GM18870 (cell line): ENCODE data around the gene PCDH10.

Source experiments
- ATAC-seq: cut with Tn5 transposase; IDR thresholded peaks from one replicate; pipeline ENCODE4 v1.9.1; 2021; ENCODE audit warnings: moderate library complexity; ENCODE audit not compliant: unreplicated experiment

Gene PCDH10, protein sequence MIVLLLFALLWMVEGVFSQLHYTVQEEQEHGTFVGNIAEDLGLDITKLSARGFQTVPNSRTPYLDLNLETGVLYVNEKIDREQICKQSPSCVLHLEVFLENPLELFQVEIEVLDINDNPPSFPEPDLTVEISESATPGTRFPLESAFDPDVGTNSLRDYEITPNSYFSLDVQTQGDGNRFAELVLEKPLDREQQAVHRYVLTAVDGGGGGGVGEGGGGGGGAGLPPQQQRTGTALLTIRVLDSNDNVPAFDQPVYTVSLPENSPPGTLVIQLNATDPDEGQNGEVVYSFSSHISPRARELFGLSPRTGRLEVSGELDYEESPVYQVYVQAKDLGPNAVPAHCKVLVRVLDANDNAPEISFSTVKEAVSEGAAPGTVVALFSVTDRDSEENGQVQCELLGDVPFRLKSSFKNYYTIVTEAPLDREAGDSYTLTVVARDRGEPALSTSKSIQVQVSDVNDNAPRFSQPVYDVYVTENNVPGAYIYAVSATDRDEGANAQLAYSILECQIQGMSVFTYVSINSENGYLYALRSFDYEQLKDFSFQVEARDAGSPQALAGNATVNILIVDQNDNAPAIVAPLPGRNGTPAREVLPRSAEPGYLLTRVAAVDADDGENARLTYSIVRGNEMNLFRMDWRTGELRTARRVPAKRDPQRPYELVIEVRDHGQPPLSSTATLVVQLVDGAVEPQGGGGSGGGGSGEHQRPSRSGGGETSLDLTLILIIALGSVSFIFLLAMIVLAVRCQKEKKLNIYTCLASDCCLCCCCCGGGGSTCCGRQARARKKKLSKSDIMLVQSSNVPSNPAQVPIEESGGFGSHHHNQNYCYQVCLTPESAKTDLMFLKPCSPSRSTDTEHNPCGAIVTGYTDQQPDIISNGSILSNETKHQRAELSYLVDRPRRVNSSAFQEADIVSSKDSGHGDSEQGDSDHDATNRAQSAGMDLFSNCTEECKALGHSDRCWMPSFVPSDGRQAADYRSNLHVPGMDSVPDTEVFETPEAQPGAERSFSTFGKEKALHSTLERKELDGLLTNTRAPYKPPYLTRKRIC

DNA sequence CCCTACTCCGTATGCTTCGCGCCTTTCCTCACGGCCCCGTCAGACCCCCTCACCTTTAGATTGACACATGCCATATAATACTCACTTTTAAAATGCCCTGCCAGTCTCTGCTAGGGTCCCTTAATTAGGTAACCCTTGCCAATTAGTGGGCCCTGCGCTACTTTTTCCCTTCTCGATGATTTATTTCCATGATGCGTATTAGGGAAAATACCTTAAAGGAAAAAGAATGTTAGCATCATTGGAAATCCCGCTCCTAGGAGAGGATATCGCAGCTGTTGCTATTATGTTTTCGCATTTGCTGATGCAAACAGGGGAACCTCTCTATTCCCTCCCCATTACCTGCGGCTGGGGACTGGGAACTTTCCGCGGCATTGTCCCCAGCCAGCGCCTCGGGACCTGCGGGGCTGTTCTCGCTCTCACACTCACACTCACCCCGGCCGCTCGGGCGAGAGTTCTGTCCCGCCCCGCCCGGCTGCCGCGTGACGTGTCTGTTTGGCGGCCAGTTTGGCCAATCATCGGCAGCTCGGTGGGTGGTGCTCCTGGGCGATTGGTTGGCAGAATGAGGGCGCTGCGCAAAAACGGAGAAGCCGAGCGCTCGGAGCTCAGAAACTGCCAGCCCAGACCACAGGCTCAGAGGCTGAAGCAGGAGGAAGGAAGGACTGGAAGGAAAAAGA, at the start of gene PCDH10:
TSS of gene PCDH10 (plus strand) at position 605 of the 674 bp plus-strand sequence. CDS start 847 bp downstream, outside the sequence.
- ATAC-seq = peak; percentile 62

- no peak for ATAC-seq
Observed at GRCh38 chr4:133102043-133102442, 47.1 kb upstream of the PCDH10 start.

DNA sequence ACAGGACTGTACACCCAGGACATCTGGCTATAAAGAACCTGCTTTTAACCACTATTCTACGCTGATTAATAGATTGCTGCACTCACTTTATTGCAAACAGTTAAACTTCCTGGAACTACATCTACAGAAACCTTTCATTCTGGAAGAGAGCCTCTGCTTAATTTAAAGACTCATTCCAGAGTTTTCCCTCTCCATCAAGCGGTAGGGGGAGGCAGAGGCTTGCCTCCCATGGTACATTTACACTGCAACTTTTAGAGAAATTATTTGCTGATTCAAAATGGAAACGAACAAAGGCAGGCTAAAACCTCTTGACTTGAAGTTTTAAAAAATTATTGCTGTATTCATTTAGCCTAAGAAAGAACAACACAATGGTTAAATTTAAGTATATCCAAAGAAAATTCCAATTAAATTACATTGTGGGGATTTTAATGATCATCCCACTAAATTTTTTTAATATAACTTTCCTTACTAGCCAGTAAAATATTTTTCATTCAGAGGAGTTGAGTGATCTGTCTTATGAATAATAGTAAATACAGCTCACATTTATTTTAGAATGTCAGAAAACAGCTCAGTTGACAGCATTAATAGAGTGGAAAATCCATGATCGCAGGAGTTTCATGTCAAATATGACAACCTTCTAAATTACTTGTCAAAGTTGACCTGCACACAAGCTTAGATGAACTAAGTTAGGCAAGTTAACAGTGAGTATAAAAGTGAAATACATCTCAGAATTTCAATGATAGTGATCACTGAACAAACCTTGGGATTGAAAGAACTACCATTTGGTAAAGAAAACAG, 46.3 kb upstream of the PCDH10 start:
- no peak for ATAC-seq

DNA sequence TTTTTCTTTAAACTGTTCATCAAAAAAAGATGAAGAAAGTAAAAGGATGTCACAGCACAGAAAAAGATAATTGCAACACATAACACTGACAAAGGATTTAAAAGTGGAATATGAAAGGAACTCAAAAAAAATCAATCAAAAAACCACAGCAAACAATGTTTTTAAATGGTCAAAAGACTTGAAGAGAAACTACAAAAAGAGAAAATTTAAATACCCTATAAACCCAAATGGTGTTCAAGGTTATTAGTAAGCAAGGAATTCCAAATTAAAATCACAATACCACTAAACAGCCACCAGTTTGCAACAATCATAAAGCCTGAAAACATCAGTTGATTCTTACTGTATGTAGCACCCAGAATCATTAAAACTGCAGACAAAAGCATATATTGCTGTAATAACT, 36.5 kb upstream of the PCDH10 start:
- ATAC-seq = no peak

- ATAC-seq = no peak
Observed at GRCh38 chr4:133124746-133125145, 24.3 kb upstream of the PCDH10 start.

DNA sequence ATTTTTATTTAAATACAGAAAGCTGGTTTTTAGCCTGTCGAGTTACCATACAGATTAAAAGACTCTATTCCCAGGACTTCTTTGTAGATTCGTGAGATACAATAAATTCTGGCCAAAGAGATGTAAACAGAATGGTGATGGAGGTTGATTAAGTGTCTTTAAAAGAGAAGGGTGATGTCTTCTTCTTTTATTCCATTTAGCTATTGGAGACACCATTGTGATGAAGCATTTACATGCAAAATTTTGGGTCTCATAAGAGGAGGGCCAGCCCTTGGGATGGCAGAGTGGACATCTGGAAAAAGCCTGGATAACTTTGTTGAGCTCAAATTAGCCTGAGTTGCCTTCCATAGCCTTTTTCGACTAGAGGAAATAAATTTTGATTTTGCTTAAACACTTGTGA, 21.6 kb upstream of the PCDH10 start:
- no peak for ATAC-seq

DNA sequence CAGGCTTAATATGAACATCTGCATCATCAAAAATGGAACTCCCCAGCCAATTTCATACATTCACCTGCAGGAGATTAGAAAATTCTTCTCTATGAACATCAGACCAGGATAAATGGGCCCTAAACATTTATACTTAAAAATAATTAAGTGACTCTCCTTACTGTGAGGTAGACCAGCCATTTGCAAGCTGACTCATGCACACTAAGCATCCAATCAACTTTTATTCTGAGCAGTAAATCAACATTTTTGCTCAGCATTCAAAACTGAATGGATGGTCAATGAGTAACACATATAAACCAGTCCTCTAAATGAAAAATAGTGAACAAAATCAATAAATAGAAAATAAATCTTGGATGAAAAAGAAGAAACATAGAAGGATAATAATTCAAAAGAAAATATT, 19.9 kb upstream of the PCDH10 start:
- ATAC-seq = no peak

DNA sequence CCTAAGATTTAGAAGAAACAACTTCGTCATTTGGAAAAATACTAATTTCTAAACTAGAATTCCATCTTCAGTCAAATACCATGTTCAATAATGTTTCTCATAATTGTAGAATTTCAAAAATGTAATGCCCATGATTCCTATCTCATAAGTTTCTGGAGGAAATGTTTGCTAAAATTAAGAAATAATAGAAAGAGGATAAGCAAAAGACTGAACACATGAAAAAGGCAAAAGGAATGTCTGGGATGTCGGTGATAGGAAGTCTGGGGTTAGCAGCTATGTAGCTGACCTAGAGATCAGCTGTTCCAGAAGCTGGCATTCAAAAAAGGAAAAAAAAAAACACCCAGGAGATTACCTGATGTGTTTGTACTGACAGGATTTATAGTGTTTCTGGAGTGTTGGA, 18.9 kb upstream of the PCDH10 start:
- ATAC-seq = no peak

DNA sequence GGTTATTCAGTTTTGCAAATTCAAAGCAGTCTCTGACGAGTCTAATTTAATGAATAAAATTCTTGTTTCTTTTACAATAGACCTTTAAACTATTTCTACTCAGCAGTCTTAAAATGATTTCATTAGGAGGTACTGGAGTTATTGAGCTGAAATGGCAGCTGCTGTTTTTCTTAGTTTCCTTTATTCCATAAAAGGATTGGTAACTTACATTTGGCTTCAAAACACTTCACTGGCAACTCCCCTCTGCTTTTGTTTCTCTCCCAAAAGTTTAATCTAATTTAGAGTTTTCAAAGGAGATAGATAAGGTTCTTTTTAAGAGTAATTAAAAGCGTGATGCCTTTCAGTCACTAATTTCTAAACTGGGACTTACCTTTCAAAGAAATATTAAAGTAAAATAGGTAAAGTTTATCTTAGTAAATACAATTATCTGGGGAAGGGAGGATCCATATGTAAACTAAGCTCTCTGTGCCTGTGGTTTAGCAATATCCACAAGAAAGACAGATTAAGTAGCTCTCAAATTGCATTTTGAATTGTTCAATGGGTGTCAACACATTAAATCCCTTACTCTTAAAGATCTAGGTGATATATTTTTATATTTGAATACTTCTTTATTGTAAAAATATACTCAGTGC, 17.1 kb upstream of the PCDH10 start:
- ATAC-seq = no peak

- ATAC-seq = no peak
Observed at GRCh38 chr4:133136833-133137232, 12.3 kb upstream of the PCDH10 start.

DNA sequence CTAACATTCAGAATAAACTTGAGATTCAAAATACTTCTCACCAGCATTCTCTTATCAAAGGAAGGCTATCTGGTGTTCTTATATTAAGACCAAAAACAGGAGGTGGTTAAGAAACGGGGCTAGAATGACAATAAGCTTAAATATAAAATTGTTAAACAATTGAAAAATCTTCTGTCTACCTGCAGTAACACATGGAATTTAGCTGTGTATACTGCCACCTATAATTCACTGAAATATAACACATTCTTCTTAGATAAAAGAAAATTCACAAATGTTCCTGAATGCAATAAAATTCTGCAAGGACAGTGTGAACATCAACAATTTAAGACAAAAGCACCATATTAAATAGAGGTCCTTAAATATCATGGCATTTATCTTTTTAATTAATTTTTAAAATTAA, 11.5 kb upstream of the PCDH10 start:
- no peak for ATAC-seq

- no peak for ATAC-seq
Observed at GRCh38 chr4:133143775-133144430, 5.2 kb upstream of the PCDH10 start.

DNA sequence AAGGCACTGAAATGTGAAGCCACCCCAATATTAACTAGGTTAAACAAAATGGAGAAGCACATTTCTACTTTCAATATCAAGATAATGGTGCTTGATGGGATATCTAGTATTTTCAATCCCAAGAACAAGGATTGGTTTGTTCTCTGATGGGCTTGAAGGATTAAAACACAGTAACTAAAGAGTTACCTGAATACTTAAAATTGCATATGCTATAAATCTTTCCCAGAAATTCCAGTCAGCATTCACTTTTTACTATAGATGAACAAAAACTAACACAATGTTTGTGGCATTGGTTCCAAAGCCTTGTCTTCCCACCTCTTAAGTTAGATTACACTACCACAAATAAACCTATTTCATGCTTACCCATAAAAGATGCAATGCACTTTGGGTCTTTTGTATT, 3.9 kb upstream of the PCDH10 start:
- no peak for ATAC-seq

DNA sequence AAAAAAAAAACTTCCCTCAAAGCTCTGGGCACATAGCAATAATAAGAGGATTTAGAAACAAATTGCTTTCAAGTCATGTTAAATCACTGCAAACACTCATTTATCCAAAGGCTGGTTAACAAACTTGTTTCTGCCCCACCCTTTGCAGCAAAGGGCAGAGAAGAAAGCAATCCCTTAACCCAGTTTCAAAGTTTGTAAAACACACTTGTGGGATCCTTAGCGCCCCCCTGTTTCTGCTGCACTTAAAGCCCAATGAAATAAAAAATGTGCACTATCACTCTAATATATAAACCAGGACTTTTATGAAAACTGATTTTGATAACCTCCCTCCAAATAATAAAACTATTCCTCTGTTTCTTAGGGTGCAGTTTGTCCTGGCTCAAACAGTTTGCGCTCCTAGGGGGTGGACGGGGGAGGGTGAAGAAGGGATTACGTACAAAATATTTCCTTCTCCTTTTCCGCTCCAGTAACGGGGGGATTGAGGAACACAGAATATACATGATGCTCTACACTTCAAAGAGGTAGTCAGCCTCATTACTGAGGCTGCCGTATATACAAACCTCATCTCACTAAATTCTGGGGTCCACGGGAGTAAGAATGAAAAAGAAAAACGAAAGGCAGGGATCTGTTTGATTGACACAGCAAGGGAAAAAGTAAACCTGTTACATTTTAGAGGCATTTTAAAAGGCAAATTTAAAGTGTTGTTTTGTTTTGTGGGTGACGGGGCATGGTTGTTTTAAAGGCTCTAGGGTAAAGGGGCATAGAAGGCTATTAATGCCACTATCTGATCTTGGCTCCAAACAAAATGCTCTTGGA, 3.1 kb upstream of the PCDH10 start:
- no peak for ATAC-seq

DNA sequence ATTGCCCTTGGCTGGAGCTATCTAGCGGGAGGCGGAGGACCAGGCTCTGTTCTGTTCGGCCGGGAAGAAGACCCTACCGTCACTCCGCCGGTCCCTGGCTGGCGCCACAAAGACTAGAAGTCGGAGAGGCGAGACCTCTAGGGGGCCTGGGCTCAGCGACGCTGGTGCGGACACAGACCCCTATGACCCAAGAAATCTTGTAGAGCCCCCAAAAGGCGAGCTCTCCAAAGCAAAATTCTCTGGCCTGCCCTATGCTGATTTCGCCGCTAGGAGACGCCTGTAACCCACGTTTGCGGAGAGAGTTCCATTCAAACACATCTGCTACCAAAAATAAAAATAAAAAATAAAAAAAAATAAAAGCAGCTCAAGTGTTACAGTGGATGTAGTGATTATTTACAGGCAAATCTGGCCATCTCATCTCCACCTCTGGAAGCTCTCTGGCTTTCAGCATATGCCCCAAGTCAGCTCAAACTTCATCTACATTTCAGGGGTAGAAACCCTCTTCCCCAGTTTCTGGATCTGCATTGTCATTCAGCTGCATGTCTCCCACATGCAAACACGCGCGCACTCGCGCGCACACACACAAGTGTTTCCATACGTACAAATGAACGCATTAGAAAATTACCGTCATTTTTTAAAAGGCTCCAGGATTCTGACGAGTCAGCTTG, 2.4 kb upstream of the PCDH10 start:
- peak; percentile 39 for ATAC-seq

DNA sequence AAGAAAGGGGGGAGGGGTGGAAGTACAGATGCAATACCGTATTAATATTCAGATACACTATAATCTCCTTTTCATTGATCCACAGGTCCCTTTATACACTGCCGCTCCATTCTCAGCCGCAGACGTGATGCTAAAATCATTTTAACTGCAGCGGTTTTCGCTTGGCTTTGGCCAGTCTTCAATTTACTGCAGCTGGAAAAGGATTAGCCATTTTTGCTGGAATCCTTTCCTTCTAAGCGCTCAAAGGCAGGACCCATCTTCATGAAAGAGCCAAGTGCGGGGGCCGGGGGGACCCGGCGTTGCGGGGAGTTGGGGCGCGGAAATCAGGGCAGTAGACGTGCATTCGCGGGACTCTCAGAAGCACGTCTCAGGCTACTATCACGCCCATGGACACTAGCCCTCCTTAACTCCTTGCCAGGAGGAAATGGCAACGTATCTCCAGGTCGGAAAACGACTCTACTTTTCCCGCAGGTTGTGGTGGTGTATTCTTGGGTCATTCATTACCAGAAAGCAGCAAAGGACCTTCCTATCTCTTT, 1.7 kb upstream of the PCDH10 start:
- no peak for ATAC-seq

DNA sequence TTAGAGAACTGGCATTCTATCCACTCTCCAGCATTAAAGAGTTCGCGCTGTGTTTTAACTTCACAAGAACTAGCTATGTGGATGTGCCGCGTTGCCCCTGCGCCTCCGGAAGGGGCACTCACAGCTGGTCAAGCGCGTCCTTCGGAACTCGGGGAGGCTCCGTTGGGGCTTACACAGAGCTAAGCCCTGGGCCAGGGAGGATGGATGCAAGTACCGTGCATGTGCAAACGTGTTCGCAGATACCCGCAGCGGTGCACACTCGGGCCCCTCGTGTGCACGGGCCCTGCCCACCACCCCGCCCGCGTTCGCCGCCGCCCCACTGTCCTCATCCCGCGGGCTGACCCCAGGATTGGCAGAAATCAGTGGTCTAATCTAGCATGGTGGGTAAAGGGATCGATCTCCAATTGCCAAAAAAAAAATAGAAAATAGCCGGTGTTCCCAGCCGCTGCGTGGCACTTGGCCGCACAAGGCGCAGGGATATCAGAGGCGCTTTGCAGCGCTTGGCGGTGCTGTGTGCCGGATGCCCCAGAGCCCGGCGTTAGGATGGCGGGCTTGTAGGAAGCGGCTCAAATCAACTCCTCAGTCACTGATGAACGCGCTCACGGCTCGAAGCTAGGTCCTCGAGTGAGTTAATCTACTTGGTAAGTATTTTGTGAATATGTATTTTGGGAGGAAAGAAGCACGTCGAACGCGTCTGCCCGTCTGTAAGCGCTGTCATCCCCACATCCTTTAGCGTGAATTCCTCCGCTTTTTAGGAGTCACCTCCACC, 989 bp upstream of the PCDH10 start:
- ATAC-seq = no peak
